Muscle layer of colon (tissue), 2 donors: Measurements from ENCODE around the gene AXIN2.

Source experiments
- H3K27ac ChIP-seq: one replicate; pipeline ENCODE4 v1.7.0; 2013; ENCODE audit warnings: low read depth, mild to moderate bottlenecking, low read length, moderate library complexity
- H3K27me3 ChIP-seq, 2 donors: one replicate each; pipeline ENCODE4 v1.7.0; 2013; ENCODE audit warnings: low read length in 2 of 2, mild to moderate bottlenecking in 2 of 2; ENCODE audit not compliant: insufficient read depth in 2 of 2, control insufficient read depth in 1 of 2
- H3K36me3 ChIP-seq: one replicate; pipeline ENCODE4 v1.7.0; 2013; ENCODE audit warnings: mild to moderate bottlenecking, low read length; ENCODE audit not compliant: insufficient read depth
- H3K4me1 ChIP-seq: one replicate; pipeline ENCODE4 v1.7.0; 2013; ENCODE audit warnings: mild to moderate bottlenecking, low read length; ENCODE audit not compliant: insufficient read depth
- H3K4me3 ChIP-seq, 2 donors: one replicate each; pipeline ENCODE4 v1.7.0; 2013; ENCODE audit warnings: low read length in 2 of 2, low read depth in 1 of 2, mild to moderate bottlenecking in 1 of 2, moderate library complexity in 1 of 2
- H3K9ac ChIP-seq: one replicate; pipeline ENCODE4 v1.7.0; 2013; ENCODE audit warnings: low read length
- H3K9me3 ChIP-seq: one replicate; pipeline ENCODE4 v1.7.0; 2013; ENCODE audit warnings: mild to moderate bottlenecking, low read length
- donor health status: abdominal sarcoma.
- donor health status: Adenocarcinoma of cecum.

The AXIN2 gene

GRCh38 chr17:65593092-65593854 is 31.8 kb upstream of the AXIN2 start:
- Histone ChIP-seq H3K27me3 (no peaks in the 10 kb centered on the region), H3K36me3 (no peaks in the 10 kb centered on the region), H3K4me1 (no peaks in the 10 kb centered on the region), H3K4me3 (no peak overlapping the region), H3K9me3 (no peaks in the 10 kb centered on the region), H3K27ac (no peak overlapping the region), H3K9ac (no peak overlapping the region)

GRCh38 chr17:65592125-65592965 is 30.9 kb upstream of the AXIN2 start:
- no peak overlapping the region for H3K4me3 ChIP-seq
- H3K27ac ChIP-seq: no peak overlapping the region
- no peaks in the 10 kb centered on the region for H3K4me1 ChIP-seq
- no peaks in the 10 kb centered on the region for H3K27me3 ChIP-seq
- H3K9ac ChIP-seq: no peak overlapping the region
- H3K36me3 ChIP-seq: no peaks in the 10 kb centered on the region
- H3K9me3 ChIP-seq: no peaks in the 10 kb centered on the region

GRCh38 chr17:65589321-65589720 is 27.9 kb upstream of the AXIN2 start:
- H3K36me3 ChIP-seq: no peaks in the 10 kb centered on the region
- H3K4me1 ChIP-seq: no peaks in the 10 kb centered on the region
- no peak overlapping the region for H3K4me3 ChIP-seq
- no peak overlapping the region for H3K9ac ChIP-seq
- H3K27me3 ChIP-seq: no peaks in the 10 kb centered on the region
- H3K27ac ChIP-seq: no peak overlapping the region
- no peaks in the 10 kb centered on the region for H3K9me3 ChIP-seq

- Histone ChIP-seq H3K9me3 (no peaks in the 10 kb centered on the region), H3K9ac (no peak overlapping the region), H3K4me1 (no peaks in the 10 kb centered on the region), H3K4me3 (no peak overlapping the region), H3K36me3 (no peaks in the 10 kb centered on the region), H3K27me3 (no peaks in the 10 kb centered on the region), H3K27ac (no peak overlapping the region)
These were observed 26.8 kb upstream of the AXIN2 start for GRCh38 chr17:65588181-65588808.

GRCh38 chr17:65587534-65588180 is 26.2 kb upstream of the AXIN2 start:
- H3K4me1 ChIP-seq: no peaks in the 10 kb centered on the region
- no peak overlapping the region for H3K27ac ChIP-seq
- H3K27me3 ChIP-seq: no peaks in the 10 kb centered on the region
- H3K9ac ChIP-seq: no peak overlapping the region
- no peak overlapping the region for H3K4me3 ChIP-seq
- H3K36me3 ChIP-seq: no peaks in the 10 kb centered on the region
- no peaks in the 10 kb centered on the region for H3K9me3 ChIP-seq

- Histone ChIP-seq H3K4me1 (no peaks in the 10 kb centered on the region), H3K27ac (no peak overlapping the region), H3K9ac (no peak overlapping the region), H3K9me3 (no peaks in the 10 kb centered on the region), H3K4me3 (no peak overlapping the region), H3K27me3 (no peaks in the 10 kb centered on the region), H3K36me3 (no peaks in the 10 kb centered on the region)
These were observed 25.5 kb upstream of the AXIN2 start for GRCh38 chr17:65586899-65587298.

GRCh38 chr17:65584604-65585521 is 23.4 kb upstream of the AXIN2 start:
- Histone ChIP-seq H3K27me3 (no peaks in the 10 kb centered on the region), H3K36me3 (no peaks in the 10 kb centered on the region), H3K9ac (no peak overlapping the region), H3K4me3 (no peak overlapping the region), H3K9me3 (no peaks in the 10 kb centered on the region), H3K27ac (no peak overlapping the region), H3K4me1 (no peaks in the 10 kb centered on the region)

GRCh38 chr17:65583921-65584603 is 22.6 kb upstream of the AXIN2 start:
- Histone ChIP-seq H3K4me3 (no peak overlapping the region), H3K27ac (no peak overlapping the region), H3K36me3 (no peaks in the 10 kb centered on the region), H3K9me3 (no peaks in the 10 kb centered on the region), H3K9ac (no peak overlapping the region), H3K27me3 (no peaks in the 10 kb centered on the region), H3K4me1 (no peaks in the 10 kb centered on the region)

- H3K4me1 ChIP-seq: no peaks in the 10 kb centered on the region
- H3K4me3 ChIP-seq: no peak overlapping the region
- no peaks in the 10 kb centered on the region for H3K27me3 ChIP-seq
- no peak overlapping the region for H3K9ac ChIP-seq
- no peaks in the 10 kb centered on the region for H3K36me3 ChIP-seq
- H3K9me3 ChIP-seq: no peaks in the 10 kb centered on the region
- H3K27ac ChIP-seq: no peak overlapping the region
These were observed 15.5 kb upstream of the AXIN2 start for GRCh38 chr17:65576939-65577338.

GRCh38 chr17:65573282-65573602 is 11.8 kb upstream of the AXIN2 start:
- Histone ChIP-seq H3K27me3 (no peaks in the 10 kb centered on the region), H3K4me3 (no peak overlapping the region), H3K36me3 (no peaks in the 10 kb centered on the region), H3K4me1 (no peaks in the 10 kb centered on the region), H3K27ac (no peak overlapping the region), H3K9me3 (no peaks in the 10 kb centered on the region), H3K9ac (no peak overlapping the region)
